Measurements from ENCODE around the gene RIOK2.
A peak's percentile ranks its signal among the peaks of the same experiment; 100 is the strongest.
"Not testable (repeated sequence)": the region's sequence is repeated elsewhere in the genome, so short reads cannot be mapped to it uniquely, and the experiment has no call there.

Gene RIOK2

DNA sequence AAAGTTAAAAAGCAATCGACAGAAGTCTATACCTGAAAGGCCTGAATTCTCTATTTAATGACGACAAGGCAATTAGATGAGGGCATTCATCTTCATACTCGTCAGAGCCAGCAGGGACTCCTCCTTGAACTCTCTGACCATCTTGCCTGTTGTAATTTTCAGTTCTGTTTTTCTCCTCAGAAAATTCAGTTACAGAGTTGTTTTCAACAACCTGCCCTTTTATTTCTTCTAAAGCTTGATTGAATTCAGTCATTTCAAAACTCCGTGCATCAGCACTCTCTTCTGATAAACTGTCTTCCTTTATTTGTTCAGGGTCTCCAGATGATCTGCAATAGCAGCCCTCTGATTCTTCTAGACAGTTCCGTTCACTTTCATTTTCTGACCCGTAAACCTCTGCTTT is 15.6 kb downstream of the RIOK2 start:
- no peak for DNase-seq (ENCODE audit: low read depth)

DNA sequence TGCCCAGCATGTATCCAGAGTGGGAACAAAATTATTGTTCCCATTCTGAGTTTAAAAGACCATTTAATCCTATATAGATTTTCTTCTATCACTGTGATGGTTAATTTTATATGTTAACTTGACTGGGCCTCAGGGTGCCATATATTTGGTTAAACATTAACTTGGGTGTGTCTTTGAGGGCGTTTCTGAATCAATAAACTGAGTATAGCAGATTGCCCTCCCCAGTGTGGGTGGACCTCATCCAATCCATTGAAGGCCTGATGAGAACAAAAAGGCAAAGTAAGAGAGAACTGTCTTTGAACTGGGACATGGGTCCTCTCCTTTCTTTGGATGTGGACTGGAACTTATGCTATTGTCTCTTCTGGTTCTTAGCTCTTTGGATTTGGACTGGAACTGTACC is 17.3 kb downstream of the RIOK2 start:
- no peak for DNase-seq (ENCODE audit: low read depth)

DNA sequence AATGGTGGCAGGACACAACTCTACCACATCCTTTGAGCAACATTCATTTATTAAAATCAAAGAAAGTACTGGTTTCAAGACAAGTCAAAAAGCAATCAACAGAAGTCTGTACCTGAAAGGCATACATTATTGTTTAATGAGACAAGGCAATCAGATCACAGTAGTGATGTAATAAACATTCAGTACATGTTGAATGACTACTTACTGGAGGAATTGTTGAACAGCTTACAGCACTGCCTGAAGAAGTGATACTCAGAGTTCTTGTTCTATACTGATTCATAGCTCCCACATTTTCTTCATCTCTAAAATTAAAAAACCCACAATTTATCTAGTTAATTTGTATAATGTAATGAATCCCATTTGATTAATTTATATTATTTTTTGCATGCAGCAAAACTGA is 18.2 kb downstream of the RIOK2 start:
- DNase-seq (ENCODE audit: low read depth): no peak

DNA sequence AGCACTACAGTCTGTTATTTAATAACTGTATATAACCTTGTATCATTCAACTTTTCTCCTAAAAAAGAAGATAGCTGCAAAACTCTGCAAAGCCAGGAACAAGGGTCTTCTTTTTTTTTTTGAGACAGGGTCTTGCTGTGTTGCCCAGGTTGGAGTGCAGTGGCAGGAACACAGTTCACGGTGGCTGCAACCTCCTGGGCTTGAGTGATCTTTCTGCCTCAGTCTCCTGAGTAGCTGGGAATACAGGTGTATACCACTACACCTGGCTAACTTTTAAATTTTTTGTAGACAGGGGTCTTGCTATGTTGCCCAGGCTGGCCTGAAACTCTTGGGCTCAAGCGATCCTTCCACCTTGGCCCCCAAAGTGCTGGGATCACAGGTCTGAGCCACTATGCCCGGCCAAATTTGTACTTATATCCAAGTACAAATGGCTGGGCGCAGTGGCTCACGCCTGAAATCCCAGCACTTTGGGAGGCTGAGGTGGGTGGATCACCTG is 19.2 kb downstream of the RIOK2 start:
- no peak for DNase-seq (ENCODE audit: low read depth)

GRCh38 chr5:97163360-97163764 is 19.7 kb downstream of the RIOK2 start:
- DNase-seq (ENCODE audit: low read depth): no peak

- peak; percentile 54 for DNase-seq (ENCODE audit: low read depth)
Measured at GRCh38 chr5:97162045-97162444, 21.0 kb downstream of the RIOK2 start.

DNA sequence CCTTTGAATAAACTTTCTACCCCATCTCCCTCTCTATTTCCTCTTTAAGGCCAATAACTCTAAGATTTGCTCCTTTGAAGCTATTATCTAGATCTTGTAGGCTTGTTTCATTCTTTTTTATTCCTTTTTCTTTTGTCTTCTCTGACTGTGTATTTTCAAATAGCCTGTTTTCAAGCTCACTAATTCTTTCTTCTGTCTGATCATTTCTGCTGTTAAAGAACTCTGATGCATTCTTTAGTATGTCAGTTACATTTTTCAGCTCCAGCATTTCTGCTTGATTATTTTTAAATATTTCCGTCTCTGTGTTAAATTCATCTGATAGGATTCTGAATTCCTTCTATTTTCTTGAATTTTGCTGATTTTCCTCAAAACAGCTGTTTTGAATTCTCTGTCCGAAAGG is 25.4 kb downstream of the RIOK2 start:
- DNase-seq (ENCODE audit: low read depth): no peak

GRCh38 chr5:97151370-97151769 is 31.7 kb downstream of the RIOK2 start:
- DNase-seq (ENCODE audit: low read depth): no peak

DNA sequence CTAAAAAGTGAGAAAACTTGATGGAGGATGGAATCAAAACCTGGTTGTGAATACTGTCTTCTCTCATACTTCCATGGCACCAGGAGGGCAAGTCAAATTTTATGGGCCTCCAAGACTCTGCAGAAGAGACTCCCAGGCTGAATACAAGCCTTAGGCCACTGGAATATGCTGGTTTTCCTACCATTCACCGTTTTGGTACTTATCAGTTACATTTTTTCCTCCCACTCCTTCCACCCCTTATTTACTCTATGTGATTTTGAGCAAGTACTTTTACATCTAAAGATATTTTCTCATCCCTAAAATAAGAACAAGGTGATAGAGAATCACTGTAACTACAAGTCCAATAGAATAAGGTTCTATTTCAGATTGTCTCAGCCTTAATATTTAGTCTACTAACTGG is 32.6 kb downstream of the RIOK2 start:
- no peak for DNase-seq (ENCODE audit: low read depth)

- no peak for DNase-seq (ENCODE audit: low read depth)
Measured at GRCh38 chr5:97149709-97150108, 33.3 kb downstream of the RIOK2 start.

DNA sequence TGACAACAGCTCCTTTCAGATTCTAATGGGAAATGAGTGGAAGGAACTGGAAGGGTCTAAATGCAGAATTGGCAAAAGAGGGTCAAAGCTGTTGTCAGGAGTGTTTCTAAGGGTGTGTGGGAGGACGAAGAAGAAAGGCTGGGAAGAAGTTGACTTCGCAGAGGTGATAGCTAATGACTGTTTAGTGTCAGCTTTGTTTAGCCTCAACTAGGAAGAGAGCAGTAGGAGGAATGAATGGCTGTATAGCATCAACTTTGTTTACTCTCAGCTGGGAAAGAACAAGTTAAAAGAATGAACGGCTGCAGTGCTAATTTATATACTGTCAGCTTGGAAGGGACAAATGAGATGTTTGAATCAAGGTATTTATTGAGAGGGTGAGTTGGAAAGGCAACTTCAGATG is 34.8 kb downstream of the RIOK2 start:
- no peak for DNase-seq (ENCODE audit: low read depth)

GRCh38 chr5:97143704-97144103 is 39.3 kb downstream of the RIOK2 start:
- DNase-seq (ENCODE audit: low read depth): no peak

- peak; percentile 5 for DNase-seq (ENCODE audit: low read depth)
Measured at GRCh38 chr5:97142521-97143254, 40.4 kb downstream of the RIOK2 start, which contains the start of gene LIX1. LIX1 (minus strand) TSS chr5:97142611; CDS start chr5:97142576, 35 bp downstream.

DNA sequence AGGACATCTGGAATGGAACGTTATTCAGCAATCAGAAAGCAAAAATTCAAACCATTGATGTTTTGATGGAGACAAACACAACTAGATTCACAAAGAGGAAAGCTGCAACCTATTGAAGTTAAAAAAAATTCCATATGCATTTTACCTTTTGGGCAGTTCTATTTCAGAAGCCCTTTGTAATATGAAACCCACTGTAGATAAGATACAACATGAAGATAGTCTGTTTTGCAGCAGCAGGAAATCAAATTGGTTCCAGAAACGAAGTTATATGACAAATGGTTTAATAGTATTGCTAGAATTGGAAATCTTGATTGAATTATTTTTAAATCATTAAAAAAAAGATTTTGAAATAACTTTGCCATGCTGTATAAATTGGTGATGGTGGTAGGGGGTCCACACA is 41.5 kb downstream of the RIOK2 start:
- no peak for DNase-seq (ENCODE audit: low read depth)

GRCh38 chr5:97141031-97141430 is 42.0 kb downstream of the RIOK2 start:
- no peak for DNase-seq (ENCODE audit: low read depth)

DNA sequence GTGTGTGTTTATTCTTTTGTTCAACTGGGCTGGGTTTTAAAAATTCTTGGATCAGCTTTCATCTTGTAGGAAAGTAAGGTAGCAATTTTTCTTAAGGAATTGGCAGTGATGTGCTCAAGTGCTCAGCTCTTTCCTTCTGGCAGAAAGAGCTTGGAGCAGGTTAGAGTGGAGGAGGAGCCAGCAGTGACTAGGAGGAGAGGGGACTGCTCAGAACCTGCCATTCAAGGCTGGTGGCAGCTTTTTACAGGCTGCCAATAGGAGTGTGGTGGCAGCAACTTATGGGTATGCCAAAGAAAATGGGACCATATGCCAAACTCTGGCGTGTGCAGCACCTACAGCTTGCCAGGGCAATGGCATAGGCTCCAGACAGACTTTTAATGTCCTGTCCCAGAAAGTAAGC is 42.8 kb downstream of the RIOK2 start:
- not testable (repeated sequence) for DNase-seq (ENCODE audit: low read depth)

- no peak for DNase-seq (ENCODE audit: low read depth)
Measured at GRCh38 chr5:97136475-97136874, 46.6 kb downstream of the RIOK2 start.

GRCh38 chr5:97135868-97136267 is 47.2 kb downstream of the RIOK2 start:
- DNase-seq (ENCODE audit: low read depth): no peak

- no peak for DNase-seq (ENCODE audit: low read depth)
Measured at GRCh38 chr5:97134634-97135033, 48.4 kb downstream of the RIOK2 start.

DNA sequence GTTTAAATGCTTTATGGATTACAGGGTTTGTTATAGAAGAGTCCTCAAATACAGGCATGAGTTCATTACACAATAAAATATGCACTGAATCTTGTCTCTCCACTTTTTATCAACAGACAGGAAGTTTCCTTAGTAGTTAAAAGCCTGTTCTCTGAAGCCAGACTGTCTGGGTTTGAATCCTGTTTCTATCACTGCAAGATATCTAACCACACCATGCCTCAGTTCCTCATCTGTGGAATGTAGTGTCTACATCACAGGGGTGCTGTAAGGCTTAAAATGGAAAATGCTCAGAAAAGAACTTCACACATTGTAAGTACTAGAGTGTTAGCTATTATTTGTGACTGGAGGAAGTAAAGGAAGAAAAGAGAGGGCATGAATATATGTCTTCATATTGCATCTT is 49.9 kb downstream of the RIOK2 start:
- no peak for DNase-seq (ENCODE audit: low read depth)

GRCh38 chr5:97131921-97132320 is 51.1 kb downstream of the RIOK2 start:
- no peak for DNase-seq (ENCODE audit: low read depth)

DNA sequence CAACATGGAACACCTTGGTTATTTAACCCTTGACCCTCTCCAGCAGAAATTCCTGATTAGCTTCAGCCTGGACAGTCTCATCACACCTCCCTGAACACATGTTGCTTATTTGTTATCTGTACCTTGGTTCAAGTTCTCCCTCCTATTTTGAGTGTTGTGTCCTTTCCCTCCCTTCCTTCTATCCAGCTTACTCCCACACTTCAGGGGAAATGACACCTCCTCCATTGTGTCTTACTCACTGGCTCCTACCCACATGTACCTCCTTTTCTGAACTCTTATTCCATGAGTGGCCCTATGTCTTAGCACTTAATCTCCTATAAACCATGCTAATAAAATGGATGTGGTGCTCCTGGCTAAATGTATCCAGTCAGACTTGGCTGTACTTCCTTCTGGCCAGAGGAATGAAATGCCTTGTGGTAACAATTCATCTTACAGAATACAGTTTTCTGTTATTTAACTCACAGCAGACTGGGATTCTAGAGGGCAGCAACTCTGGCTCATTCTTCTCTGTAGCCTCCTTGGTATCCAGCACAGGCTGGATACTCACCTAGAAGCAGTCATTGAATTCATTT is 51.8 kb downstream of the RIOK2 start:
- DNase-seq (ENCODE audit: low read depth): no peak

DNA sequence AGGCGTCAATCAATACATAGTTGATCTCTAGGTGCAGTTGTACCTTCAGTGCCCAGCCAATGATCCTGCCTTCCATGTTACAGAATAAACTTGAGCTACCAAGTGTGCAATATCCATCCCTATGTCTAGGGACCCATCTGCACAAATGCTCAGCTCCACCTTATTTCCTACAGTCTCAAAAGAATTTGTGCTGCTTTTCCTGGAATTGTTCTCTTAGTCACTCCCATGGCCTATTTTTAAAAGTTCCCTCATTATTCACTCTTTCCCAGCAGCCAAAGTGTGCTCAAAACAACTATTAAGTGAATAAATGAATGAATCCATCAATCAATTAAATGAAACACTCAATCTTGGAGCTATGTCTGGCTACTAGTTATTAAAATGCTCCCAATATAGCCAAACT is 55.3 kb downstream of the RIOK2 start:
- DNase-seq (ENCODE audit: low read depth): no peak

DNA sequence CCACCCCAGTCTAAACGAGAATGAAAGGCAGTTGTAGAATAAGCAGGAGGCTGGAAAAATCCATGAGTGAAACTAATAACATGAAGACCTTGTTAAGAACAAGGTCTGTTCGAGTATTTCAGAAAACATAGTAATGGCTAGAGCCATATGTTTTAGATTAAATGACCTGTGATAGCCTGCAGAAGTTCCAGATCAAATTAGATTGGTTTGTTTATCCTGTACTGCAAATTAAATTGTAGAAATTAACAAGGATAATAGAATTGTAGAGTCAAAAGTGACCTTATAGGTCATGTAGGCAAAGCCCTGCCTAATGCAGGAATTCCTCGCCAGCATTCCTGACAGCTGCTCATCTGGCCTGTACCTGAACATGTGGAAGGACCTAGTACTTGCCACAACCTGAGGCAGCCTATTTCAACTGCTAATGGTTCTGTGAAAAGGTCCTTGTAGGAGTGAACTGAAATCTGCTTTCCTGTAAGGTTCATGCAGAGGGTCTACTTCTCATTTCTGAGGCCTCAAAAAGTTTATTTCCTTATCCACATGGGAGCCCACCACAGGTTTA is 57.8 kb downstream of the RIOK2 start:
- no peak for DNase-seq (ENCODE audit: low read depth)

Measured in GM04504 (cell line).